OCI-LY3 (cell line): ENCODE data around the gene BTBD19.

ENCODE experiments used
- H2AFZ ChIP-seq: fragments of 200-600, 300-600 bp; shearing (Covaris generic); 2 replicates; pipeline ENCODE4 v1.6.0; 2014; ENCODE audit warnings: antibody characterized with exemption, low read depth, low read length
- H3K27ac ChIP-seq: fragments of 200-600, 300-600 bp; sonication (generic); 2 replicates; pipeline ENCODE4 v1.5.1; 2014; ENCODE audit warnings: mild to moderate bottlenecking, low read length, moderate library complexity, mixed read lengths
- H3K27me3 ChIP-seq: fragments of 200-600, 300-600 bp; sonication (generic); 2 replicates; pipeline ENCODE4 v1.6.1; 2014; ENCODE audit warnings: low read depth, low read length, mixed read lengths
- H3K36me3 ChIP-seq: fragments of 200-600, 300-600 bp; sonication (generic); replicated peaks from 2 replicates; pipeline ENCODE3; 2014; ENCODE audit warnings: low read depth, low read length, mixed read lengths
- H3K4me1 ChIP-seq: fragments of 300-600, 200-600 bp; sonication (generic); 2 replicates; pipeline ENCODE4 v1.6.1; 2014; ENCODE audit warnings: low read length, mixed read lengths
- H3K4me2 ChIP-seq: fragments of 200-600, 300-600 bp; sonication (generic); 2 replicates; pipeline ENCODE4 v1.6.1; 2014; ENCODE audit warnings: low read length, mixed read lengths
- H3K4me3 ChIP-seq: fragments of 300-600, 200-600 bp; sonication (generic); 2 replicates; pipeline ENCODE4 v1.5.1; 2014; ENCODE audit warnings: antibody characterized with exemption, mild to moderate bottlenecking, low read length, moderate library complexity
- H3K79me2 ChIP-seq: fragments of 300-600, 200-600 bp; shearing (Covaris generic); 2 replicates; pipeline ENCODE4 v1.6.1; 2014; ENCODE audit warnings: mild to moderate bottlenecking, low read length, mixed read lengths
- H3K9ac ChIP-seq: fragments of 300-600, 200-600 bp; shearing (Covaris generic); 2 replicates; pipeline ENCODE4 v1.6.0; 2014; ENCODE audit warnings: mild to moderate bottlenecking, low read length, moderate library complexity
- H3K9me3 ChIP-seq: fragments of 200-600, 300-600 bp; shearing (Covaris generic); 2 replicates; pipeline ENCODE4 v1.6.1; 2014; ENCODE audit warnings: low read length, mixed read lengths; ENCODE audit not compliant: insufficient read depth
- H4K20me1 ChIP-seq: fragments of 200-600, 300-600 bp; sonication (generic); 2 replicates; pipeline ENCODE4 v1.6.1; 2016; ENCODE audit warnings: low read length, mixed read lengths; ENCODE audit not compliant: insufficient read depth
- EZH2phosphoT487 ChIP-seq: fragments of 200-600 bp; shearing (Covaris generic); IDR thresholded peaks from 2 replicates; pipeline ENCODE4 v1.6.1; 2018; ENCODE audit warnings: antibody characterized with exemption, mixed run types, low read depth
- TF ChIP-seq, protein P1 (sequence below): fragments of 200-600, 300-600 bp; sonication (generic); IDR thresholded peaks from 2 replicates; pipeline ENCODE4 v1.5.1; 2014; ENCODE audit warnings: antibody characterized with exemption, low read length, low read depth

Gene BTBD19

DNA sequence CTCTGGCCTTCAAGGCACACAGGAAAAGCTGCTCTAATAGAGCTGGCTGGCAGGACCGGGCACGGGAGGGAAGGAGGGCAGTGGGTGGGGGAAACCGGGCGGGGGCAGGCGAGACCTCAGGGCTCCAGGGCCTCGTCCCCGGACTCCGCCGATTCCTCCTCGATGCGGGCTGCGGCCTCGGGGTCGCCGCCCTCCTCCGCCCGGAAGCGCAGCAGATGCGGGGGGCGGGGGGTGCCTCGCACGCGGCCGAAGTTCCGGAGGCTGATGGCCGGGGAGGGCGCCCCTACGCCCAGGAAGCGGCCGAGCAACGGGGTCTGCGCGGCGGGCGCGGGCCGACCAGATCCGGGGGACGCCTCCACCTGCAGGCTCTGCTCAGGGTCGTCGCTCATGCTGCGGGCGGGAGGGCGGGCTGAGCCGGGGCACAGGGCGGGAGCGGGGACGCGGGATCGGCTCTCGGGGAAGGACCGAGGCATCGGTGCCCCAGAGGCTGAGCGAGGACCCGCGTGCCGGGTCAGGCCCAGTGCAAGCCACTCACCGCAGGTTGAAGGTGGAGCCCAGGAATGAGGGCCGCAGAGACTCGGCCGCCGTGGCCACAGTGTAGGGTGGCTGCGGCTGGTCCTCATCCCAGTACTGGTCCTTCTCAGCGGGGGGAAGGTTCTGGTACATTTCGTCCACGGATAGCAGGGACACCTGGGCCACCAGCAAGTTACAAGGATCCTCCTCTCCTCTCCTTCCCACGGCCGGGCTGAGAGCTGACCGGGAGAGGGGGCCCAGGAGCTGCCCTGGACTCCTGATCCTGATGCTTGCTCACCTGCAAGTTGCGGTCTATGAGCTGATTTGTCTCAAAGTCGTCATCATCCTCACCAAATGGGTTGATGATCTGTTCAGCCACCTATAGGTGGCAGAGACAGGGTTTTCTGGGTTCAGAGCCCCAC, 24.0 kb upstream of the BTBD19 start:
- no peaks in the 10 kb centered on the region for H3K27me3 ChIP-seq
- H3K4me3 ChIP-seq, result peak overlapping the region; percentile 84
- H3K4me2 ChIP-seq, result peak overlapping the region; percentile 88
- TF ChIP-seq, protein P1, sequence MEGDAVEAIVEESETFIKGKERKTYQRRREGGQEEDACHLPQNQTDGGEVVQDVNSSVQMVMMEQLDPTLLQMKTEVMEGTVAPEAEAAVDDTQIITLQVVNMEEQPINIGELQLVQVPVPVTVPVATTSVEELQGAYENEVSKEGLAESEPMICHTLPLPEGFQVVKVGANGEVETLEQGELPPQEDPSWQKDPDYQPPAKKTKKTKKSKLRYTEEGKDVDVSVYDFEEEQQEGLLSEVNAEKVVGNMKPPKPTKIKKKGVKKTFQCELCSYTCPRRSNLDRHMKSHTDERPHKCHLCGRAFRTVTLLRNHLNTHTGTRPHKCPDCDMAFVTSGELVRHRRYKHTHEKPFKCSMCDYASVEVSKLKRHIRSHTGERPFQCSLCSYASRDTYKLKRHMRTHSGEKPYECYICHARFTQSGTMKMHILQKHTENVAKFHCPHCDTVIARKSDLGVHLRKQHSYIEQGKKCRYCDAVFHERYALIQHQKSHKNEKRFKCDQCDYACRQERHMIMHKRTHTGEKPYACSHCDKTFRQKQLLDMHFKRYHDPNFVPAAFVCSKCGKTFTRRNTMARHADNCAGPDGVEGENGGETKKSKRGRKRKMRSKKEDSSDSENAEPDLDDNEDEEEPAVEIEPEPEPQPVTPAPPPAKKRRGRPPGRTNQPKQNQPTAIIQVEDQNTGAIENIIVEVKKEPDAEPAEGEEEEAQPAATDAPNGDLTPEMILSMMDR, result peak; percentile 42
- TF ChIP-seq EZH2phosphoT487, result no peak
- peak overlapping the region; percentile 64 for H3K27ac ChIP-seq
- no peaks in the 10 kb centered on the region for H4K20me1 ChIP-seq
- peaks cover 27% of the 10 kb centered on the region for H3K4me1 ChIP-seq
- peak overlapping the region; percentile 73 for H3K9ac ChIP-seq
- H3K79me2 ChIP-seq, result no peaks in the 10 kb centered on the region
- peak overlapping the region; percentile 46; the same call in 1 of the 2 replicates for H2AFZ ChIP-seq
- peaks cover 12% of the 10 kb centered on the region for H3K36me3 ChIP-seq
- no peaks in the 10 kb centered on the region for H3K9me3 ChIP-seq

DNA sequence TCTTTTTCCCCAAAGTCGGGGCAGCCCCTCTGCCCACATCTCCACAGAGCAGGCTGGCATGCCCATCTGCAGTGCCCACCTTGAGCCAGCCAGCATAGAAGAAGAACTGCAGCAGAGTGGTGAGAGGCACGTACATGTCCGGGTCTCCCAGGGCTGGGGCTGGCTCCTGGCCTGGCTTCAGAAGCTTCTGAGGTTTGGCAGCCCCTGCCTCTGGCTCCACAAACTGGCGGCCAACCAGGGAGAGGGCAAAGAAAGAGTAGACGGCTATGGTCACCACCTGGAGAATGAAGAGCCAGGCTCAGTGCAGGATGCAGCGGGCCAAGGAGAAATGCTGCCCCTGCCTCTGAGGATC, 23.3 kb upstream of the BTBD19 start:
- H3K4me1 ChIP-seq, result peaks cover 27% of the 10 kb centered on the region
- H3K27me3 ChIP-seq, result no peaks in the 10 kb centered on the region
- TF ChIP-seq EZH2phosphoT487, result no peak
- TF ChIP-seq, protein P1, result no peak; the same call in none of the 2 replicates
- no peaks in the 10 kb centered on the region for H3K9me3 ChIP-seq
- no peaks in the 10 kb centered on the region for H4K20me1 ChIP-seq
- peak overlapping the region; percentile 84 for H3K4me3 ChIP-seq
- peaks cover 12% of the 10 kb centered on the region for H3K36me3 ChIP-seq
- H3K27ac ChIP-seq, result peak overlapping the region; percentile 42; the same call in 1 of the 2 replicates
- peak overlapping the region; percentile 88 for H3K4me2 ChIP-seq
- H3K79me2 ChIP-seq, result no peaks in the 10 kb centered on the region
- H2AFZ ChIP-seq, result no peak overlapping the region; the same call in 1 of the 2 replicates
- H3K9ac ChIP-seq, result peak overlapping the region; percentile 73; the same call in 1 of the 2 replicates

DNA sequence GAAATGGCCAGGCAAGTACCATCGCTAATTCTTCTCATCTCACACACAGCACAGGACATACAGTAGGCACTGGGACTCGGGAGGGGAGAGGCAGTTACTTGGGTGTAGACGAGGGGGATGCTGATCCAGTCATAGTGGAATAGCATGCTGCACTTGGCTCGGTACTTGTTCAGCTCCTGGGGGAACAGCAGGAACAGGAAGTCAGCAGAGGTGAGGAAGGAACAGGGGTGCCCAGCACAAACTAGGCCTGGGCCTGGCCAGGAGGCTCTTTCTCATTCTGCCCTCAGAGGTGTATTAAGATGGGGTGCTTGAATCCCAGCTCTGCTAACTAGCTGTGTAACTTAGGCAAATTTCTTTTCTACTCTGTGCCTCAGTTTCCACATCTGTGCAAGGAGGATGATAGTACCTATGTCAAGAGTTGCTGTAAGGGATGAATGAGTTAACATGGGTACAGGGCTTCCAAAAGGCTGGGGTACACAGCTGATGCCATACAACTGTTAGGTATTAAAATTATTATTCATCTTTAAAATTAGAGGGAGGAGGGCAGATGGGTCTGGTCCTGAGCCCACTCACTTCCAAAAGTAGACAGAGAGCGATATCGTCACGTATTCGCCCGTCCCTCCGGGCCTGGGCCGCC, 22.7 kb upstream of the BTBD19 start:
- Histone ChIP-seq H3K9ac (peak overlapping the region; percentile 73), H2AFZ (peak overlapping the region; percentile 63; the same call in 1 of the 2 replicates), H3K9me3 (no peaks in the 10 kb centered on the region), H4K20me1 (no peaks in the 10 kb centered on the region), H3K4me2 (peak overlapping the region; percentile 88), H3K27ac (0 out of 2 replicates have a peak overlapping the region, but pooled peaks have one; percentile 8), H3K36me3 (peaks cover 12% of the 10 kb centered on the region), H3K27me3 (no peaks in the 10 kb centered on the region), H3K4me3 (peak overlapping the region; percentile 84), H3K79me2 (no peaks in the 10 kb centered on the region), H3K4me1 (peaks cover 27% of the 10 kb centered on the region)
- TF ChIP-seq EZH2phosphoT487, result no peak
- TF ChIP-seq, protein P1, result no peak
